DND-41 (cell line): ENCODE data around the gene SMS.

ENCODE experiments used
- ATAC-seq: fragments of 200-7000 bp; cut with Tn5 transposase; 3 replicates; pipeline ENCODE4 v1.9.1; 2021; ENCODE audit warnings: low read depth; ENCODE audit not compliant: insufficient read depth
- DNase-seq: peaks from one replicate; pipeline ENCODE4 v3.0.0-alpha.2; 2020
- H2AFZ ChIP-seq: 2 replicates; pipeline ENCODE4 v1.6.0; 2012; ENCODE audit warnings: low read depth, low read length
- H3K27ac ChIP-seq: 2 replicates; pipeline ENCODE4 v1.5.1; 2012; ENCODE audit warnings: low read length, inconsistent platforms
- H3K27me3 ChIP-seq: fragments of 200-600 bp; sonication (generic); 2 replicates; pipeline ENCODE4 v1.6.0; 2012; ENCODE audit warnings: low read length, mild to moderate bottlenecking, inconsistent platforms; ENCODE audit not compliant: insufficient read depth, poor library complexity
- H3K36me3 ChIP-seq: 2 replicates; pipeline ENCODE4 v1.5.1; 2012; ENCODE audit warnings: low read length, inconsistent platforms; ENCODE audit not compliant: insufficient read depth
- H3K4me1 ChIP-seq: 2 replicates; pipeline ENCODE4 v1.5.1; 2012; ENCODE audit warnings: mild to moderate bottlenecking, low read length; ENCODE audit not compliant: insufficient read depth
- H3K4me2 ChIP-seq: 2 replicates; pipeline ENCODE4 v1.6.0; 2012; ENCODE audit warnings: mild to moderate bottlenecking, moderate library complexity, low read length, inconsistent platforms; ENCODE audit not compliant: insufficient read depth
- H3K4me3 ChIP-seq, 2 experiments: fragments of 200-600 bp in 1 of 2; shearing (Covaris generic) in 1 of 2; 2 replicates each; pipeline ENCODE4 v1.5.1; 2012 to 2016; ENCODE audit warnings: inconsistent platforms in 2 of 2, low read length in 2 of 2, mild to moderate bottlenecking in 2 of 2, low read depth in 1 of 2, moderate library complexity in 1 of 2
- H3K79me2 ChIP-seq: 2 replicates; pipeline ENCODE4 v1.6.0; 2012; ENCODE audit warnings: low read length, inconsistent platforms; ENCODE audit not compliant: insufficient read depth
- H3K9ac ChIP-seq: 2 replicates; pipeline ENCODE4 v1.6.0; 2012; ENCODE audit warnings: low read depth, mild to moderate bottlenecking, inconsistent platforms, low read length, moderate library complexity
- H3K9me3 ChIP-seq: 2 replicates; pipeline ENCODE4 v1.5.1; 2012; ENCODE audit warnings: low read length, moderate library complexity, mild to moderate bottlenecking, inconsistent platforms; ENCODE audit not compliant: insufficient read depth, severe bottlenecking
- H4K20me1 ChIP-seq: 2 replicates; pipeline ENCODE4 v1.6.0; 2012; ENCODE audit warnings: low read length; ENCODE audit not compliant: insufficient read depth
- CTCF ChIP-seq: IDR thresholded peaks from 2 replicates; pipeline ENCODE4 v1.5.1; 2012; ENCODE audit warnings: borderline replicate concordance, low read length, moderate library complexity, mild to moderate bottlenecking; ENCODE audit not compliant: poor library complexity, severe bottlenecking; ENCODE audit errors: extremely low read depth
- EZH2 ChIP-seq: IDR thresholded peaks from 3 replicates; pipeline ENCODE4 v1.6.1; 2012; ENCODE audit warnings: borderline replicate concordance, low read depth, mild to moderate bottlenecking, moderate library complexity, low read length, inconsistent platforms; ENCODE audit not compliant: severe bottlenecking

The SMS gene

GRCh38 chrX:21991504-21991903 lies 51.0 kb downstream of the SMS start:
- Histone ChIP-seq H3K4me3 (no peak overlapping the region), H3K36me3 (peaks cover 39% of the 10 kb centered on the region), H2AFZ (no peak overlapping the region), H3K4me2 (no peak overlapping the region), H4K20me1 (no peaks in the 10 kb centered on the region), H3K27me3 (no peaks in the 10 kb centered on the region), H3K9me3 (no peaks in the 10 kb centered on the region), H3K79me2 (no peaks in the 10 kb centered on the region), H3K27ac (no peak overlapping the region), H3K9ac (no peak overlapping the region), H3K4me1 (no peaks in the 10 kb centered on the region)
- ATAC-seq: no peak
- DNase-seq: no peak
- no peak for TF ChIP-seq EZH2

GRCh38 chrX:21993265-21993664 lies 52.8 kb downstream of the SMS start:
- no peaks in the 10 kb centered on the region for H3K27me3 ChIP-seq
- H4K20me1 ChIP-seq: no peaks in the 10 kb centered on the region
- H3K9me3 ChIP-seq: no peaks in the 10 kb centered on the region
- no peak for TF ChIP-seq CTCF
- TF ChIP-seq EZH2: no peak
- no peak overlapping the region for H3K9ac ChIP-seq
- ATAC-seq (no peak), DNase-seq (no peak)
- no peaks in the 10 kb centered on the region for H3K4me1 ChIP-seq
- H3K4me2 ChIP-seq: no peak overlapping the region
- H3K4me3 ChIP-seq: no peak overlapping the region
- H3K36me3 ChIP-seq: peaks cover 27% of the 10 kb centered on the region
- H2AFZ ChIP-seq: no peak overlapping the region
- no peak overlapping the region for H3K27ac ChIP-seq
- H3K79me2 ChIP-seq: no peaks in the 10 kb centered on the region

GRCh38 chrX:21996872-21997455 lies 56.5 kb downstream of the SMS start:
- Histone ChIP-seq H3K4me3 (no peak overlapping the region), H3K4me2 (no peak overlapping the region), H3K36me3 (peaks cover 20% of the 10 kb centered on the region), H4K20me1 (no peaks in the 10 kb centered on the region), H3K9me3 (no peaks in the 10 kb centered on the region), H3K9ac (no peak overlapping the region), H3K27me3 (no peaks in the 10 kb centered on the region), H3K79me2 (no peaks in the 10 kb centered on the region), H2AFZ (no peak overlapping the region), H3K4me1 (no peaks in the 10 kb centered on the region), H3K27ac (no peak overlapping the region)
- ATAC-seq: peak; percentile 56; the same call in 2 of the 3 replicates
- no peak for DNase-seq
- TF ChIP-seq EZH2 (no peak), CTCF (no peak)

- Histone ChIP-seq H3K9ac (no peak overlapping the region), H3K79me2 (no peaks in the 10 kb centered on the region), H3K4me1 (no peaks in the 10 kb centered on the region), H3K27me3 (no peaks in the 10 kb centered on the region), H3K36me3 (peaks cover 13% of the 10 kb centered on the region), H3K27ac (no peak overlapping the region), H4K20me1 (no peaks in the 10 kb centered on the region), H3K4me2 (no peak overlapping the region), H3K4me3 (no peak overlapping the region), H3K9me3 (no peaks in the 10 kb centered on the region), H2AFZ (no peak overlapping the region)
- DNase-seq: no peak
- TF ChIP-seq EZH2: no peak
- no peak for ATAC-seq
These were observed 57.5 kb downstream of the SMS start for GRCh38 chrX:21998037-21998436.
